CD1c-positive myeloid dendritic cell (primary cell): ENCODE data around the gene LARP1.
"Not testable (repeated sequence)": the region's sequence is repeated elsewhere in the genome, so short reads cannot be mapped to it uniquely, and the experiment has no call there.

Source experiments
- DNase-seq: peaks from one replicate; pipeline ENCODE4 v3.0.0-alpha.2; 2016; ENCODE audit errors: extremely low spot score

The LARP1 gene

DNA sequence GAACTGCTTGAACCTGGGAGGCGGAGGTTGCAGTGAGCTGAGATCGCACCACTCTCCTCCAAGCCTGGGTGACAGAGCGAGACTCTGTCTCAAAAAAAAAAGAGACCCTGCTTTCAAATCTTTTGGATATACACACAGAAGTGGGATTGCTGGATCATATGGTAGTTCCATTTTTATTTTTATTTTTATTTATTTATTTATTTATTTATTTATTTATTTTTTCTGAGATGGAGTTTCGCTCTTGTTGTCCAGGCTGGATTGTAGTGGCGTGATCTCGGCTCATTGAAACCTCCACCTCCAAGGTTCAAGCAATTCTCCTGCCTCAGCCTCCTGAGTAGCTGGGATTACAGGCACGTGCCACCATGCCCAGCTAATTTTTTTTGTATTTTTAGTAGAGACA lies 19.8 kb upstream of the LARP1 start:
- not testable (repeated sequence) for DNase-seq

DNA sequence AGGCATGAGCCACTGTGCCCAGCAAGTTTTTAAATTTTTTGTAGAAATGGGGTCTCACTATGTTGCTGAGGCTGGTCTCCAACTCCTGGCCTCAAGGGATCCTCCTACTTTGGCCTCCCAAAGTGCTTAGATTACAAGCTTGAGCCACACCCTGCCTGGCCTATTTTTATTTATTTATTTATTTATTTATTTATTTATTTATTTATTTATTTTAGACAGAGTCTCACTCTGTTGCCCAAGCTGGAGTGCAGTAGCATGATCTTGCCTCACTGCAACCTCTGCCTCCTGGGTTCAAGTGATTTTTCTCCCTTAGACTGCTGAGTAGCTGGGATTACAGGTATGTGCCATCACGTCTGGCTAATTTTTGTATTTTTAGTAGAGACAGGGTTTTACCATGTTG lies 18.8 kb upstream of the LARP1 start:
- DNase-seq: not testable (repeated sequence)

DNA sequence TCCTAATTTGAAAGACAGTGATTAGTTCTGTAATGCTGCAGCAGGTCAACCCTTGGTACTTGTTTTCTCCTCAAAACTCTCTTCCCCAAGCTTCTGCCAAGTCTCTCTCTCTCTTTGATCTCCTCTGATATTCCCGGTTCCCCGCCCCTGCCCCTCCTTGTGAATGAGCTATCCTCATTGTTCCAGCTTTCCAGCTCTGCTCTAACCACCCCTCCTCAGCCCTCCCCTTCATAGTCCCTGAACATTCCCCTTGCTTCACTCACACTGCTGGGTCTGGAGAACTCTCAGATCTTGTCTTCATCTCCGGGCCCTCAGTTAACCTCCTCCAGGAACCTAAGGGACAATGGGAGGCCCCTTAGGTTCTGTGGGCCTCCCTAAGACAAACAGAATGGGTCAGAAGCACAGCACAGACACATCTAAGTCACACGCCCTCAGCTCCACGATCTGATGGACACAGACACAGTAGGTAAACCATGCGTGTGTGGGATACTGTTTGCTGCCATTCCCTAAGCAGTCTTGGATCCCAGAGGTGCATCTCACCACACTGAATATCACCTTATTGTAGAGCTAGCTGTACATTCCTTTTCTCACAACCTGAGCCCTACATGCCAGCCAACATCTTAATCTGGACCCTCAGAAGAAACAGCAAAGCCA lies 17.4 kb upstream of the LARP1 start:
- no peak for DNase-seq

GRCh38 chr5:154740483-154740882 lies 14.7 kb upstream of the LARP1 start:
- no peak for DNase-seq

- no peak for DNase-seq
Observed at GRCh38 chr5:154740957-154741356, 14.2 kb upstream of the LARP1 start.

- no peak for DNase-seq
Observed at GRCh38 chr5:154741415-154741814, 13.8 kb upstream of the LARP1 start.

- DNase-seq: no peak
Observed at GRCh38 chr5:154743812-154744211, 11.4 kb upstream of the LARP1 start.

DNA sequence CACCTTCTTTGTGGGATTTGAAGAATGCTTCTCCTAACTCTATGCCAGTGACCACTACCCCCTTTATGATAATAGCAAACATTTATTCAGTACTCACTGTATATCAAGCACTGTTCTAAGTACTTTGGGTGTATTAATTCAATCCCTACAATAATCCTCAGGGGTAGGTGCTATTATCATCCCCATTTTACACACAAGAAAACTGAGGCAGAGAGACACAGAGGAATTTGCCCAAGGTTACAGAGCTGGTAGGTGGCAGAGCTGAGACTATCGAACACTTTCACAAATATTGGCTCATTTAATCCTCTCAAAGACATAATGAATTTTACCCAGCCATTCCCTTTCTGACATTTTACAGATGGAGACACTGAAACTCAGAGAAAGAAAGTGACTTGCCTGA lies 9.8 kb upstream of the LARP1 start:
- DNase-seq: no peak

DNA sequence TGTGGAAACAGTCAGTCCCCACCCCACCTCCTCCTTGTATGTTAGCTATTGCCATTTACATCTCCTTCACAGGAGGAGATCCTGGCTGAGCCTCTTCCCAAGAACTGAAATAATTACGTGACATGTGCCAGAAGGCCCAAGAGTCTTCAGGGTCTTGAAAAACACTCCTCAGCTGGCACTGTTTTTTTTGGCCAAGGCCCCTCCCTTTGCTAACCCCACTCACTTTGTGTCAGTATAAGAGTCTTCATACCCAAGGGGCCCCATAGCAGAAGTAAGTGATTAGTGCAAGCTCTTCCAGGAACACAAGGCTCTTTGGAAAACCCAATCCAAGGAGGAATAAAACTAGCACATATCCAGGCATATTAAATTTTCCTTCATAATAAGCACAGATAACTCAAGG lies 5.7 kb upstream of the LARP1 start:
- no peak for DNase-seq

DNA sequence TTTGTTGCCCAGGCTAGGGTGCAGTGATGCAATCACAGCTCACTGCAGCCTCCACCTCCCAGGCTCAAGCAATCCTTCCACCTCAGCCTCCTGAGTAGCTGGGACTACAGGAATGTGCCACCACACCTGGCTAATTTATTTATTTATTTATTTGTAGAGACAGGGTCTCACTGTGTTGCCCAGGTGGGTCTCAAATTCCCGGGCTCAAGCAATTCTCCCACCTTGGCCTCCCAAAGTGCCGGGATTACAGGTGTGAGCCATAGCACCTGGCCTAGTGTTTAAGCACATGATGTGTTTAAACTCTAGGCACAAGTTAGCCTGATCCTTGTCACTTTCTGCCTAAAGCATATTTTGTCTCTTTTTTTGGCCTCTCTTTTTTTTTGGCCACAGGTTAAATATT lies 4.5 kb upstream of the LARP1 start:
- not testable (repeated sequence) for DNase-seq

GRCh38 chr5:154751854-154752253 lies 3.3 kb upstream of the LARP1 start:
- DNase-seq: no peak

- no peak for DNase-seq
Observed at GRCh38 chr5:154753792-154754191, 1.4 kb upstream of the LARP1 start.

DNA sequence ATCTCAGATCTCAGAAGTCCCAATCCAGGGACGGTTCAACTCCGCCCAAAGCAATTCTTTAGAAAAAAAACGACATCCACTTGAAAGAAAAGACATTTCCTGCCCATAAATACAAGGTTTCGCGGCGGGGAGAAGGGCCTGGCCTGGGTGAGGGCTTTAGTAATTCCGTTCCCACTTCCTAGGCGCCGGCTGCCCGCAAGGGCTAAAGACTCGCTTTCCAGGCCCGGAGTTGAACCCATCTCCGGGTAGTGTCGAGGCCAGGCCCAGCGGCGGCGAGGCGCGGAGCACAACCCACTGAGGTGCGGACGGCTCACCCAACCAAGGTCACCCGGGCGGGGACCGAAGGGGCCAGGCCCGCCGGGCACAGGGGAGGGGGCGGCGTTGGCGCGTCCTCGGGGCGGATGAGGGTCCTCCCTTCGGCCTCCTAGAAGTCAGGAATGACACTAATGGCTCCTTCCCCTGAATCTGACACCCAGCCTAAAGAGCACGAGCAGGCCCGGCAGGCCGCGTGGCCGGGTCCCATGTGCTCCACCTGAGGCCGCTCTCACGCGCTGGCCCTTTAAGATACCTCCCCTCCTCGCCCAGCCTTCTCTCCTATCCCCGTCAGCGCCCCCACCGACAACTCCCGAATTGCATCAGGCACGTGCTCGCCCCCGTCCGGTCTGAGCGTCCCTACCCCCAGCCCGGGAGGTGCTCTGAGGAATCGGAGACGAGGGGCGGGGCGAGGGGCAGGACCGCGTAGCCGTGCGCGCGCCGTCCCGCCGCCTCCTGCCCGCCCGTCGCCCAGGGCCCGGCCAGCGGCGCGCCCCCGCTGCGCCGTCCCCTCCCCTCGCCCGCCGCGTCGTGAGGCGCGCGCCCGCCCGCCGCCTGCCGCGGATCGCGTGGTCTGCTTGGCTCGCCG lies 467 bp upstream of the LARP1 start:
- DNase-seq: peak; percentile 99

GRCh38 chr5:154756009-154756867 lies 1.1 kb downstream of the LARP1 start:
- DNase-seq: no peak

- DNase-seq: peak; percentile 50
Observed at GRCh38 chr5:154756868-154757813, 2.0 kb downstream of the LARP1 start.

DNA sequence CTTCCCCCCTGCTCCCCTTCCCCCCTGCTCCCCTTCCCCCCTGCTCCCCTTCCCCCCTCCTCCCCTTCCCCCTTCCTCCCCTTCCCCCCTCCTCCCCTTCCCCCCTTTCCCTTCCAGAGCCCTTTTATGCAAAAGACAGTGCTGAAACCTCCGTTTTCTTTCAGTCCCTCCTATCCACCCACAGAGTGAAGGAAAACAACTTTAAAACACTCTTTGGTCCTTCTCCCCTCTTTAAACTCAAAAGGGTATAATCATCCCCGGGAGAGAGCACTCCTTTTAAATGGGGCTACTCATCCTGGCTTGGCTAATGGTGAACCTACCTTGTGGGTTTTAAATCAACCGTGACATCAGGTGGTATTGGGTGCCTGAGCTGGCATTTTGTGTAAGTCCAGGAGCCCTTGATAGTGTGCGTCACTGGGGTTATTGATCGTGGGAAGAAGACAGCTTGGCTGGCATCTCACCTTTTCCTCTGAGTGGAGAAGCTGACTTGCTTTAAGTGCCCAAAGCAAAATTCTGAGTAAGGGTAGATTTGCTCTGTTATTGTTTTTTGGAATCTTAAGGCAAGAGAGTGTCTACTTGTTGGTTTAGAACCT lies 2.7 kb downstream of the LARP1 start:
- no peak for DNase-seq

DNA sequence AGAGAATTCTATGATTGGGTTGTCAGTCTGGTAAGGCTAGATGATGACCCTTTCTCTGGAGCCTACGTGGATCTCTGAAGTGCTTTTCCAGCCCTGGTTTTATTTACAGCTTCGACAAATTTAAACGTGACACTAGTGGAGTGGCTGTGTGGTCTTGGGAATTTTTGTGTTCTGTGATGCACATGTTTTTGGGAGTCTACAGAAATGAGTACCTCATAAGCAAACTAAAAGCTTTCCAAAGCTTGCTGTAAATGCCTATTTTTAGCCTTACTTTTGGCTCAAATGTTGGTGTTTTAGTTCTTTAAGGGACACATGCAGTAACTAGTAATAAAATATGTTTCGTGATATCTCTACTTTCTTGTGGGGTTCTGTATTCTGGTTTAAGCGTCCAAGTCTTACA lies 3.3 kb downstream of the LARP1 start:
- DNase-seq: no peak

- no peak for DNase-seq
Observed at GRCh38 chr5:154758977-154759376, 3.8 kb downstream of the LARP1 start.

- not testable (repeated sequence) for DNase-seq
Observed at GRCh38 chr5:154759868-154760267, 4.7 kb downstream of the LARP1 start.

DNA sequence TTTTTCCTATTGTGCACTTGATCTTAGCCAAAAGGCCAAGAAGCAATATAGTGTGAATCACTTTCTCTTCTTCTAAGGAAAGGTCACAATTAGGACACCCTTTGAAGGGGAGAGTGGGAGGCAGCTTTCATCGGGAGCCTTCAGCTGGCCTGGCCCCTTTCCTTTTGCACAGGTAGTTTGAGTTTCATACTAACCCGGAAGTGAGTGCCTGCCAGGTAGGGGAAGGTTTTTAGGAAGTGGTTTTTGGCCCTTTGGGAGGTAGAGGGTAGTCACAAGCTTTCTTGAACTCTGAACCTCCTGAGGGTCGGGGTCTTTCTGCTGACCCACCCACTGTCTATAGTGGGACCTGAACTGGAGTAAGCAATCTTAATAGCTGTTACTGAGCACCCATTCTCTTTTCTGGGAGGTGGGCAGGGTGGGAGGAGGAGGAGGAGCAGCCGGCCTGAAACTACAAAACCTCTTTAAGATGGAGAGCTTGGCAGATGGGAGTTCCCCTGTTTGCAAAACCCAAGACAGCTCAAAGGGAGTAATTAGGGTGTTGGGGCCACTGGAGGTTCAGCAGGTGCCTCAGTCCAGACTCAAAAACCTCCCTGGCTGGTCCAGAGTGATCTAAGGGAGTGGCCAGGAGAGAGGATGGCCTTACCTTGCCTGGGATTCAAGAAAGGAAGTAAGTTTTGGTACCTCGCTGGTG lies 6.0 kb downstream of the LARP1 start:
- DNase-seq: peak; percentile 16
